Mucosa of descending colon (tissue), 3 donors: Measurements from ENCODE around the gene DNASE1L3. TPM values are rescaled to one million over a fixed set of nuclear protein-coding genes. Genes with fewer than 3 reads are reported as not detected.

Experiments used
- ATAC-seq: fragments of 200-7000 bp; cut with Tn5 transposase; one replicate; pipeline ENCODE4 v1.9.1; 2020; ENCODE audit warnings: mild to moderate bottlenecking, moderate library complexity
- DNase-seq, 3 donors: peaks; one replicate each; pipeline ENCODE4 v3.0.0-alpha.2; 2020
- H3K36me3 ChIP-seq: fragments of 200-600 bp; one replicate; pipeline ENCODE4 v1.8.0; 2021; ENCODE audit warnings: low read depth, mild to moderate bottlenecking
- H3K4me1 ChIP-seq: fragments of 200-600 bp; one replicate; pipeline ENCODE4 v1.8.0; 2021; ENCODE audit warnings: low read depth, mild to moderate bottlenecking
- H3K4me3 ChIP-seq: fragments of 200-600 bp; one replicate; pipeline ENCODE4 v1.8.0; 2021; ENCODE audit warnings: mild to moderate bottlenecking
- H3K9me3 ChIP-seq: fragments of 200-600 bp; one replicate; pipeline ENCODE4 v1.8.0; 2021; ENCODE audit warnings: mild to moderate bottlenecking
- CTCF ChIP-seq: fragments of 200-600 bp; IDR thresholded peaks from one replicate; pipeline ENCODE4 v1.8.0; 2022; ENCODE audit warnings: antibody characterized with exemption, mild to moderate bottlenecking
- intact Hi-C, 2 donors: fragments of 100-400 bp; cut with DNase I in 1 of 2; cut with micrococcal nuclease in 1 of 2; formaldehyde crosslinking; loops; one replicate each; pipeline versions ENCODE4 v1.11.0 to v1.11.1; 2022; cut with DNase I, micrococcal nuclease
- total RNA-seq, 3 donors: library from RNA; stranded (reverse); fragmentation: NEBNext Ultra II Directional in 2 of 3; extraction: Animal tissue kit (Norgen Biotek cat#: 25700) in 2 of 3; gene quantifications; one replicate each; pipeline versions ENCODE4 v1.2.1 to v1.2.4, GENCODE V29; 2021 to 2023
- donor health status: DM: no; HTN: no; CAD: no; lungs with moderate emphysema.
- donor health status: DM: no; HTN: no; CAD: no.
- donor health status: DM: no; HTN: yes; CAD: no.

Gene DNASE1L3
- total RNA-seq, 3 donors from 2014 or later: 3.3 to 9.6 (median 9.0) TPM

GRCh38 chr3:58189691-58190090, 21.1 kb downstream of the DNASE1L3 start:
- Histone ChIP-seq H3K36me3 (no peaks in the 10 kb centered on the region), H3K4me1 (no peaks in the 10 kb centered on the region), H3K4me3 (no peak overlapping the region), H3K9me3 (no peaks in the 10 kb centered on the region)
- intact Hi-C loops: loop anchor here (5.0 kb wide), 2 partner anchors 108 to 113 kb away; no protein-coding TSS in a partner anchor
- DNase-seq (no peak), ATAC-seq (no peak)
- TF ChIP-seq CTCF: no peak

- no peak for TF ChIP-seq CTCF
- no peak for ATAC-seq
- H3K4me3 ChIP-seq: no peak overlapping the region
- no peaks in the 10 kb centered on the region for H3K36me3 ChIP-seq
- intact Hi-C loops: loop anchor here (5.0 kb wide), 2 partner anchors 108 to 113 kb away; no protein-coding TSS in a partner anchor
- no peak for DNase-seq
- no peaks in the 10 kb centered on the region for H3K4me1 ChIP-seq
- no peaks in the 10 kb centered on the region for H3K9me3 ChIP-seq
Measured at GRCh38 chr3:58188921-58189451, 21.8 kb downstream of the DNASE1L3 start.

DNA sequence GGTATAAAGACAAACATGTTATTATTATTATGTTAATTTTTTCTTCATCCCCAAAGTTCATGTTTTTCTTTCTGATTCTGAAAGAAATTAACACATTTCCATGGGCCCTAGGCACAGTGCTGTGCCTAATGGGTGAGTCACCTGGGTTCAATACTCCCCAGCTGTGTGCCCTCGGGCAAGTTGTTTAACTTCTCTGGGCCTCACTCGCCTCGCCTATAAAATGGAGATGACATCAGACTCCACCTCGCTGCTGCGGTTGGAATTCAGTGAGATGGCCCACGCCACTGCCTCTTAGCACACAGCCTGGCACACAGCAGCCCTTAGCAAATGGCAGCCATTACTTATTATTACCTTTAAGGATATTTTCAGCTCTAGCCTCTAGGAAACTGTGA, 22.6 kb downstream of the DNASE1L3 start:
- Histone ChIP-seq H3K36me3 (no peaks in the 10 kb centered on the region), H3K9me3 (no peaks in the 10 kb centered on the region), H3K4me3 (no peak overlapping the region), H3K4me1 (no peaks in the 10 kb centered on the region)
- intact Hi-C loops: loop anchor here (5.0 kb wide), 2 partner anchors 109 to 114 kb away; no protein-coding TSS in a partner anchor
- peak; percentile 10 for ATAC-seq
- DNase-seq: no peak
- no peak for TF ChIP-seq CTCF

GRCh38 chr3:58184982-58185360, 25.8 kb downstream of the DNASE1L3 start:
- no peaks in the 10 kb centered on the region for H3K36me3 ChIP-seq
- H3K4me1 ChIP-seq: peaks cover 5% of the 10 kb centered on the region
- intact Hi-C loops: loop anchor here (5.0 kb wide), 2 partner anchors 112 to 117 kb away; no protein-coding TSS in a partner anchor
- no peak for ATAC-seq
- DNase-seq: no peak
- H3K4me3 ChIP-seq: no peak overlapping the region
- no peak for TF ChIP-seq CTCF
- H3K9me3 ChIP-seq: no peaks in the 10 kb centered on the region

DNA sequence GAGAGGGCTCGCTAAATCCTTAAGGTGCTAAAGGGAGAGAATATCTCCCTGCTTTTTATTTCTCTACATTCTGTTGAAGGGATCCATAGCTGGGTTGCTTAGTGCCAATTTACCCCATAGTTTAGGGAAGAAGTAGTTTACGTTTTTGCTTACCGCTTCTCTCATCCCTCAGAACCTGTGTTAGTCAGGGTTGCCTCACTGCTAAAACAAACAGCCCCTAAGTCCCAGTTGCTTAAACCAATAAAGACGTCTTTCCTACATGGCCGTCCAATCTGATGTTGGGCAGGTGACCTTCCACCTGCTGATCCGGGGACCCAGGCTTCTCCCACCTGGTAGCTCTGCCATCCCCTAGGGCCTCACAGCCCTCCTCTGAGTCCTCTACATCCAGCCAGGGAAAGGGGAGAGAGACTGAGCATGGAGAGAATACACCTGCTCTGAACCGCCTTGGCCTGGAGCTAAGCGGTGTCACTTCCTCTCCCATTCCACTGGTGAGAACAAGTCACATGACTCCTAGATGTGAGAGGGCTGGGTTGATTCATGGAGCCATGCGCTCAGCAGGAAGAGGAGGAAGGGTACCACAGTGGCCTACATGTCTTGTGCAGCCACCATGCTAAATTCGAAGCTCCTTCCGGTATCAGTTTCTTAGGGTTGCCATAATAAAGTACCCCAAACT, 26.3 kb downstream of the DNASE1L3 start:
- intact Hi-C loops: no loop called here

More for the DNA sequence above, 26.3 kb downstream of the DNASE1L3 start:
- H3K4me1 ChIP-seq: peaks cover 5% of the 10 kb centered on the region
- H3K9me3 ChIP-seq: no peaks in the 10 kb centered on the region
- TF ChIP-seq CTCF: no peak
- DNase-seq (no peak), ATAC-seq (no peak)
- no peak overlapping the region for H3K4me3 ChIP-seq
- H3K36me3 ChIP-seq: no peaks in the 10 kb centered on the region
